HCEC 1CT (cell line): ENCODE data around the gene RPRD1A.
"Not testable (repeated sequence)": the region's sequence is repeated elsewhere in the genome, so short reads cannot be mapped to it uniquely, and the experiment has no call there.

Experiments
- DNase-seq: peaks from one replicate; pipeline ENCODE4 v3.0.0-alpha.2; 2017

The RPRD1A gene, protein sequence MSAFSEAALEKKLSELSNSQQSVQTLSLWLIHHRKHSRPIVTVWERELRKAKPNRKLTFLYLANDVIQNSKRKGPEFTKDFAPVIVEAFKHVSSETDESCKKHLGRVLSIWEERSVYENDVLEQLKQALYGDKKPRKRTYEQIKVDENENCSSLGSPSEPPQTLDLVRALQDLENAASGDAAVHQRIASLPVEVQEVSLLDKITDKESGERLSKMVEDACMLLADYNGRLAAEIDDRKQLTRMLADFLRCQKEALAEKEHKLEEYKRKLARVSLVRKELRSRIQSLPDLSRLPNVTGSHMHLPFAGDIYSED

DNA sequence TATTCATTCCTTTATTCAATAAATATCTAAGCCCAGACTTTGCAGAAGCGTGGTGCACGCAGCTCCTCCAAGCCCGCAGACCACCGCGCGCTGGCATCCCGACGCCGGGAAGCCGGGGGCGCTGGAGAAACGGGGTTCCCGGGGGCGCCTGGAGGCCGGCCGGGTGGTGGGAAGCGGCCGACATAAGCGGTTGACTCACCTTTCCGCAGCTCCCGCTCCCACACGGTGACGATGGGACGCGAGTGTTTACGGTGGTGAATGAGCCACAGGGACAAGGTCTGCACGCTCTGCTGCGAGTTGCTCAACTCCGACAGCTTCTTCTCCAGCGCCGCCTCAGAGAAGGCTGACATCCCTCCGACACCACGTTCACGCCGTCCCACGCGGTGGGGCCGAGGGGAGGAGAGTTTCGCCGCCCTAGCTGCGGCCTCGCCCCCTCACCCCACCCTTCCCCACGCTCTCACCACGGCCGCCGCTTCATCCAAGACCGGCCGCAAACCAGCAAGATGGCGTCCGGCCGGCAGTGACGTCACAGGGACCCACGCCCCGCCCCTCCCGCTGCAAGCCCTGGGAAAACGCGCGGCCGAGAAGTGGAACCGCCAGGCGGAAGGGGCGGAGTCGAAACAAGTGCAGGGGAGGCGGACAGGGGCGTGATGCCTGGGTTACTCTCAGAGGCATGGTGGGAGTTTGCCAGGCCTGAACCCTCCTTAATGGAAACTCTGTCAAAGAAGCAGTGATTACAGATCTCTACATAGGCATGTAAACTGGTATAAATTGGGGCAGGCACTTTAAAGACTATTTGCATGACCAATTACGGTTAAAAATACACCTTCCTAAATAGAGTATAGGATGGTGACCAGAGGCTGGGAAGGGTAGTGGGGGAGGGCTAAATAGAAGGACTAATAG lies at the start of gene RPRD1A:
TSS of gene RPRD1A (minus strand) at position 505 of the 903 bp plus-strand sequence. CDS start at position 350, 155 bp downstream.
- peak; percentile 88 for DNase-seq

DNA sequence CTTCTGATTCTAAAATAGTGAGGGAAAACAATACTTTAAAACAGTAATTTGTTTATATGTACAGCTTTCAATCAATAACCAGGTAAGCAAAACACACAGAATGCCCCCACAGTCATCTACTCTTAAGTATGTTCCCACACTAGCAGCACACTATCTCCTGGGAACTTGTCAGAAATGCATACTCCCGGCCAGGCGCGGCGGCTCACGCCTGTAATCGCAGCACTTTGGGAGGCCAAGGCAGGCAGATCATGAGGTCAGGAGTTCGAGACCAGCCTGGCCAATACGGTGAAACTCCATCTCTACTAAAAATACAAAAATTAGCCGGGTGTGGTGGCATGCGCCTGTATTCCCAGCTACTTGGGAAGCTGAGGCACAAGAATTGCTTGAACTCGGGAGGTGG lies 49.4 kb upstream of the RPRD1A start:
- not testable (repeated sequence) for DNase-seq

DNA sequence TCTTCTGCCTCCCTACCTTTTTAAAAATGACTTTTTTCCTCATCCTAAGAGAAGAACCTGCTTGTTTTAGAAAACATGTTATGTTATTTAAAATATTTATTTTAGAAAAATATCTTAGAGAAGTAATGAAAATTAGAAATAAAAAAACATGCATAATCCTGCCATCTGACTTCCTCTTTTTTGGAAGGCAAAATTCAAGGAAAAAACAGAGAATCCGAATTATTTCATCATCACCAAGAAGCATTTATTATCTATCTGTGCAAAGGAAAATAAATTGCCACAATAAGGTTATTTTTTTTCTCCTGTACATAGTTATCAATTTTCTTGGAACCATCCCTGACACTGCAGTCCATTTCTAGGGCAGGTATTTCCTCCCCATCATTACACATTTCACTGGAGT lies 47.4 kb upstream of the RPRD1A start:
- DNase-seq = no peak

DNA sequence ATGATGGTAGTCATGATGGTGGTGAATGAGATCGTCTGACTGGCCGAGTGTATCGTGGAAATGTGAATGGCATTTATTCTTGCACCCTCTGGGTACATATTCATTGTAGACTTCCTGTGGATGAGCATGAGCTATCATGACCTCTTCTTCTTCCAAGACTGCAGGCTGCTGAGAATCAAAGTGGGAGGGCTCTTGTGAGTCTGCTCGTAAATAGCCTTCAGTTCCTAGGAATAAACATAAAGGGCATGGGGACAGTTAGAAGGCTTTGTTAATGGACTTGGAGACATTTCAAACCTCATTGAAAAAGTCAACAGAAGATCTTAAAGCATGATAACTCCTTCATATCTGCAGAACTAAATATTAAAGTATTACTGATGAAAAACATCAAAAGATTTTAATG lies 46.9 kb upstream of the RPRD1A start:
- no peak for DNase-seq

DNA sequence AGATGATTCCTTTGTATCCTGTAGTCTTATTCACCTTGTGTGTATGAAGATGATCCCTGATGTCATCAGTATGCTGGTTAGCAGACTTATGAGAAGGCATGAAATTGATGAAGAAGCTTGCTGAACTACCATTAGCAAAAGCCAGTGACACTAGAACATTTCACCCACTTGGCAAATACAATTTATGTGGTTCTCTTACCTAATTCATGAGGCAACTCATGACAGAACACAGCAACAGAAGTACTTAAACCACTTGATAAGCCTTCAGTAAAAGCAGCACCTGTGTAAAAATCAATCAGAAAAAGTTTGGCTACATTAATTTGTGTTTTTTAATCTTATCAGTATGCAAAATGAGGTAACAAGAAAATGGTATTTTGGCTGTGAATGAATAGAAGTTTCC lies 44.9 kb upstream of the RPRD1A start:
- no peak for DNase-seq

DNA sequence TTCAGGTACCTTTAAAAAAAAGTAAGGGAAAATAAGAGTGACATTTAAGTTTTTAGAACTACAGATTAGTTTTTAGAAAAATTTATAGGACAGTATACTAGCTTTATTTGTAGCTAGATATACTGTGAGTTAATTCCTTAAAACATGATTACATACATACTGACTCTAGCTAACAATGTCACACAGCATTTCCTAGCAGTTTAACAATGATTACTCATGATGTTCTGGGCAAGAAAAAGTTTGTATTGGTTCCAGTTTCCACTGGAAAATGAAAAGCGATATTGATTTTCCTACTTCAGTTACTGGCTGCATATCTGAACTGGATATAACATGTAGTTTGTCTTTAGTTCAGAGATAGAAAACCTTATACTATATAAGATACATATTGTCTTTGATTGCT lies 42.4 kb upstream of the RPRD1A start:
- DNase-seq = no peak

DNA sequence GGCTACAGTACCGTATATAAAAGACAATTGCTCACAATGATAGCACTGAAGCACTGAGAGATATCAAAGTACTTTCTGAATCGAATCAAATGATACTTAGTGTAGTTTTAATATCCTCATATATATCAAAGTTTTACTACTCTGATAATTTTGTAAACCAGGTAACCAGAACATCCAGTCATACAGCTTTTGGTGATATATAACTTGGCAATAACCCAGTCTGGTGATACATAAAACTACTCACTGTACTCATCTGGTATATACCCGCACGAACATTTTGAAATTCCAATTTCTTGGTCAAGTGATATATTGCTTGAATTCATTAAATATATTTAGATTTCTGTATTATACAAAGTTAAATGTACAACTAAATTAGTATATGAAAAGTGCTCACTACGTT lies 41.2 kb upstream of the RPRD1A start:
- no peak for DNase-seq

DNA sequence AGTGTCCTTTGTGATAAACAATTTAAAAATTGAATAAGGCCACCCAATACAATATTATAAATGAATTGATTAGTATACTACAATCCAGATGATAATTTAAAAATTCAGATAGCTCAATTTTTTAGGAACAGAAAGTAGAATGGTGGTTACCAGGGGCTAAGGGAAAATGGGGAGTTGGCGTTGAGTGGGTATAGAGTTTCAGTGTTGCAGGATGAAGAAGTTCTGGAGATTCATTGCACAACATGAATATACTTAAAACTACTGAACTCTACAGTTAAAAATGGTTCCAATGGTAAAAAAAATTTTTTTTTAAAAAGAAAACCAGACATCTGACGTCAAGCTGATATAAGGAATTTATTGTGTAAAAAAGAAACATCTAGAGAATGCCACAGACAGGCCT lies 40.8 kb upstream of the RPRD1A start:
- no peak for DNase-seq

DNA sequence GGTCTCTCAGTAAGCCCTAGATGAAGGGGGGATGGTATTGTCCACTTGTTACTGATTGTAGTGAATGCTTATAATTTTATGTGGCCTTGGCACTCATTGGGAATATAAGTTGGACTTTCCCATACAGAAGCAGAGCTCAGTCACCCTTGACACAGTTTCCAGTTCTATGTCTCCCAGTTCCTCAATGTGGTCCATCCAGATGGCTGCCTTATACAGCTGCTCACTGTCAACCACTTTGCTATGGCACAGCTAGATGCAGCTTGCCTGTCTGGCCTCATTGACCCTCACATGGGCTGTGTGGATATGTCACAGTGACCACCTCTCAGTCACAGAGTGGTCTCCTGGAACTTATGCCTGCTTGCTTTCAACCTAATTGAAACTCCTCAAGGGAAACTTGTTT lies 40.1 kb upstream of the RPRD1A start:
- no peak for DNase-seq

DNA sequence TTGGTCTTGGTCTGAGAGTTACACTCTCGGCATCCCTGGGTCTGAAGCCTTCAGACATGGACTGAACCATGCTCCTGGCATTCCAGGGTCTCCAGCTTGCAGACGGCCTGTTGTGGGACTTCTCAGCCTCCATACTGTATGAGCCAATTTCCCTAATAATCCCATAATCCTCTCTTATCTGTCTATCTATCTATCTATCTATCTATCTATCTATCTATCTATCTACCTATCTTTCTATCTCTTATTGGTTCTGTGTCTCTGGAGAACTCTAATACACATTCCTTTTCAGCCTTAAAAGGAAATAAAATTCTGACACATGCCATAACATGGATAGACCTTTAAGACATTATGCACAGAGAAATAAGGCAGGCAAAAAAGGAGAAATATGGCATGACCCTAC lies 37.4 kb upstream of the RPRD1A start:
- no peak for DNase-seq

DNA sequence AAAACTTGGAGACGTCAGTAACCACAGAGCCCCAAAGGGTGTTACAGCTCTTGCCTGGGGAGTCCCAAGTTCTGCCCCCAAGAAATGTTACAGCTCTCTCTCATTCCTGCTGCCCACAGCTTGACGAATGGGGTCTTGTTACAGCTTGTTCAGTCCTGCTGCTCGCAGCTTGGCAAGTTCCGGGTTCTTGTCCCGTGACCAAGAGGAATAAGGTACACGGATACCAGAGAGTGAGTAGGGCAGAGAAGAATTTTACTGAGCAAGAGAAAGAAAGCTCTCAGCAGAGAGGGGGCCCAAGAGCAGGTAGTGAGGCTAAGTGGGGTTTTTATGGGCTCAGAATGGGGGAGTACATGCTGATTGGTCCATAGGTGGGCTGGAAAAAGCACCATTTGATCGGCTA lies 34.6 kb upstream of the RPRD1A start:
- DNase-seq = no peak

DNA sequence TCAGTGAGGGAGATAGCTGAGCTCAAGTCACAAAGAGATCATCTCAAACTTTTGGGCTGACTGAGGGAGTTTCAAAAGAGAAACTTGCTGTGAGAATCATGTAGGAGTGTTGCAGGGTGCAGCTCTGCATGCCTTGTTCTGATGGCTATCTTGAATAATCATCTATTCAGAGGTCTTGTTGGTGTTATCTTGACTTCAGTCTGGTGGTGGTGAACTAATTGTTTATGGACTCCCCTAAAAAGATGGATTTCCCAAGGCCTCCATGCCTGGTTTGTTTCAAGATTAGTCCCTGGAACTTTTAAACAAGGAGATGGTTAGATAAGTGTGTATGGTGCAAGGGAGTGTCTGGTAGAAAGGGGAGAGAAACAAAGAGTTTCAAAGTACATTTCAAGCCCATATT lies 32.0 kb upstream of the RPRD1A start:
- DNase-seq = no peak

DNA sequence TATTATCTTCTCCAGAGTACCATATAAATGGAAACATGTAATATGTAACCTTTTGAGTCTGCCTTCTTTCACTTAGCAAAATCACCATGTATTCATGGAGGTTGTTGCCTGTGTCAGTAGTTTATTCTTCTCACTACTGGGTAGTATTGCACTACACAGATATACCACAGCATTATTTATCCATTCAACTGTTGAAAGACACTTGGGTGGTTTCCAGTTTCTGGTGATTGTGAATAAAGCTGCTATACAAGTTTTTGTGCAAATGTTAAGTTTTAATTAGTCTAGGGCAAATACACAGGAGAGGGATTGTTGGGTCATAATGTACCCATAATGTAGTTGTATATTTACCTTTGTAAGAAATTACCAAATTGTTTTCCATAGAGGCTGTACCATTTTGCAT lies 29.6 kb upstream of the RPRD1A start:
- no peak for DNase-seq

DNA sequence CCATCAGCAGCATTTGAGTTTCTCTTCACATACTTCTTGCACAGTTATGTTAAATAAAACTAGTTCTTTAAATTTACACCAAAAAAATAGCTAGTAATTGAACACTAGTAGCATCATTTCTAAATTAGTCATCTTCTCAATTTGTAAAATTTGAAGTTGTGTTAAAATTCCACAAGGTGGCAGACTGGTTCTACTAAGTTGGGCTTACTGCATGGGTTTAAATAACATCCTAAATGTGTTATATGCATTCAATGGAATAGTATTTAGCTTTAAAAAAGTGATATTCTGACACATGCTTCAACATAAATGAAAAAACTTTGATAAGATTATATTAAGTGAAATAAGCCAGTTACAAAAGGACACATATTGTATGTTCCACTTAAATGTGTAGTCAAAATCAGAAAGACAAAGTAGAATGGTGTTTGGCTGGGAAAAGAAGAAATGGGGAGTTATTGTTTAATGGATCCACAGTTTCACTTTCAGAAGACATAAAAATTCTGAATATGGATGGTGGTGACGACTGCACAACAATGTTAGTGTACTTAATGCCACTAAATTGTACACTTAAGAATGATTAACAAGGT lies 28.7 kb upstream of the RPRD1A start:
- peak; percentile 69 for DNase-seq

DNA sequence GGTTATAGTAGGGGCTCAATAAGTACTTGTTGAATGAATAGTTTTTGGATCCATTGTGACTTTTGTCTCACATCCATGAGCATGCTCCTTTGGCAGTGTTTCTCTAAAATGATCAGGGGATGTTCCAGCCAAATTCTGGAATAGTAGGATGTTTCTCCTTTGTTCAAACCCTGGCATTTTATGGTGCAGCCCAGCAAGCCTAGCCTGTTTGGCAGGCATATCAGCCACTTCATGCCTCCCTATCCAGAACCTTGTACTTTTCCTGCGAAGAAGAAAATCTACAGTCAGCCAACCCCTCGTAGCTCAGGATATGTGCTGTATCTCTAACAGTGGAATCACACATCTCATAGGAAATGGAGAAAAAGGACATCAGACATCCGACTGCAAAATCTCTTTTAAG lies 27.1 kb upstream of the RPRD1A start:
- DNase-seq = no peak

DNA sequence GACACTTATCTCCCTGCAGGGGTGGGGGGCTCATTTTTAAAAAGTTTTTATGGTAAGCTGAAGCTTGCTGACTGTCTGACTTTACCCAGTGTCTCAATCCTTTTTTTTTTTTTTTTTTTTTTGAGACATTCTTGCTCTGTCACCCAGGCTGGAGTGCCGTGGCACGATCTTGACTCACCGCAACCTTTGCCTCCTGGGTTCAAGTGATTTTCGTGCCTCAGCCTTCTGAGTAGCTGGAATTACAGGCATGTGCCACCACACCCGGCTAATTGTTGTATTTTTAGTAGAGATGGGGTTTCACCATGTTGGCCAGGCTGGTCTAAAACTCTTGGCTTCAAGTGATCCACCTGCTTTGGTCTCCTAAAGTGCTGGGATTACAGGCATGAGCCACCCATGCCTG lies 24.8 kb upstream of the RPRD1A start:
- DNase-seq = peak; percentile 8

DNA sequence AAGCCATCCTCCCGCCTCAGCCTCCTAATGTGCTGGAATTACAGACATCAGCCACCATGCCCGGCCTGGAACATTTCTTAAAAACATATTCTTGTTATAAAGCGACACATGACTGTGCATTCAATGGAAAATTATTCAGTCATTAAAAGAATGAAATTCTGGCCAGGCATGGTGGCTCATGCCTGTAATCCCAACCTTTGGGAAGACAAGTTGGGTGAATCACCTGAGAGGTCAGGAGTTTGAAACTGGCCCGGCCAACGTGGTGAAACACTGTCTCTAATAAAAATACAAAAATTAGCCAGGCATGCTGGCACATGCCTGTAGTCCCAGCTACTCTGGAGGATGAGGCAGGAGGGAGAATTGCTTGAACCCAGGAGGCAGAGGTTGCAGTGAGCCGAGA lies 21.6 kb upstream of the RPRD1A start:
- DNase-seq = no peak

DNA sequence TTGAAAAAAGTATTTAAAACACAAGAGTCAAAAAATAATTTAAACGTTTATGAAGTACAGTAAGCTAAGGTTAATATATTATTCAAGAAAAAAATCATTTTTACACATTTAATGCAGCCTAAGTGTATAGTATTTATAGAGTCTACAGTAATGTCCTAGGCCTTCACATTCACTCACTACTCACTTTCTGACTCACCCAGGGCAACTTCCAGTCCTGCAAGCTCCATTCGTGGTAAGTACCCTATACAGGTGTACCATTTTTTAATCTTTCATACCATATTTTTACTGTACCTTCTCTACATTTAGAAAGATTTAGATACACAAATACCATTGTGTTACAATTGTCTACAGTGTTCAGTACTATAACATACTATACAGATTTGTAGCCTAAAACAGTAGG lies 20.9 kb upstream of the RPRD1A start:
- no peak for DNase-seq

DNA sequence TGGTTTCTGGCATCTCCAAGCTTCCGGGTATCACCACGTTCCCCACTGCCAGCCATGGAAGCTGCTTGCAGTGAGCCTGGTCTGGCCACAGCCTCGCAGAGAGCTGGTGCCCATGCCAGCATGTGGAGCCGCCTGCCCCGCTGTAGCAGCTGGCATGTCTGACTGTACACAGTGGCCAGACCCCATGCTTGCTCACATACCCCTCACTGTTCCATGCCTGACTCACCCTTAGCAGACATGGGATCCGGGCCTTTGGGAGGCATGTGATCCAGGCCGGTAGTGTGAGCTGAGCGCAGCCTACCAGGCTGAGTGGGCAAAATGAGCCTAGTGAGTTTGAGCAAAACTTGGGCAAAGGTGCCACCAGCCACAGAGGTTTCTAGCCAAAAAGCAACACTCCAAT lies 18.8 kb upstream of the RPRD1A start:
- DNase-seq = no peak

DNA sequence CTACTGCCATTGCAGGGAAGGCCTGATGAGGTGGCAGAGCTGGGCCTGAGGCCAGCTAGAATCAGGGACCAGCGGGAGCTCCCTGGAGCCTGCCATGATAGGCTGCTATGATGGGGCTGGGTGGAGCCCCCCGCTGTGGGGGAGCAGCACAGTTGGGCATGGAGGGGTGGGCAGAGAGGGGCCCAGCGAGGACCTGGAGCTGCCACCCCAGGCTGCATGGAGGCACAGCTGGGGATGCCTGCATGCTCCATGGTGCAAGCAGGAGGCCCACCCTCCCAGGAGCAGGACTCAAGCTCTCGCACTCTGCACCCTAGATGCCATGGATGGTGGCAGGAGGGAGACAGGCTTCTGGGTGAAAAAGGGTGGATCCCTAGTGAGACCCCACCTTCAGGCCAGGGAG lies 17.8 kb upstream of the RPRD1A start:
- no peak for DNase-seq

DNA sequence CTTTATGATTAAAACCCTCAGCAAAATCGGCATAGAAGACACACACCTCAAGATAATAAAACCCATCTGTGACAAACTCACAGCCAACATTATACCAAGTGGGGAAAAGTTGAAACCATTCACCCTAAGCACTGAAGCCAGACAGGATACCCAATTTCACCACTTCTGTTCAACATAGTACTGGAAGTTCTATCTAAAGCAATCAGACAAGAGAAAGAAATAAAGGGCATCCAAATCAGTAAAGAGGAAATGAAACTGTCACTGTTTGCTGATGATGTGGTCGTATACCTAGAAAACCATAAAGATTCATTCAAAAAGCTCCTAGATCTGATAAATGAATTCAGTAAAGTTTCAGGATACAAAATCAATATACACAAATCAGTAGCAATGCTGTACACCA lies 16.4 kb upstream of the RPRD1A start:
- no peak for DNase-seq

DNA sequence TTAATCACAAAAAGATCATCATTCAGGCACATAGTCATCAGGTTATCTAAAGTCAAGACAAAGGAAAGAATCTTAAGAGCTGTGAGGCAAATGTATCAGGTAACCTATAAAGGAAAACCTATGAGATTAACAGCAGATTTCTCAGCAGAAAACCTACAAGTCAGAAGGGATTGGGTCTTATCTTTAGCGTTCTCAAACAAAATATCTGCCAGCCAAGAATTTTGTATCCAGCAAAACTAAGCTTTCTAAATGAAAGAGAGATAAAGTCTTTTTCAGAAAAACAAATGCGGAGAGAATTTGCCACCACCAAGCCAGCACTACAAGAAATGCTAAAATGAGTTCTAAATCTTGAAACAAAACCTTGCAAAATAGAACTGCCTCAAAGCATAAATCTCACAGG lies 13.8 kb upstream of the RPRD1A start:
- not testable (repeated sequence) for DNase-seq

DNA sequence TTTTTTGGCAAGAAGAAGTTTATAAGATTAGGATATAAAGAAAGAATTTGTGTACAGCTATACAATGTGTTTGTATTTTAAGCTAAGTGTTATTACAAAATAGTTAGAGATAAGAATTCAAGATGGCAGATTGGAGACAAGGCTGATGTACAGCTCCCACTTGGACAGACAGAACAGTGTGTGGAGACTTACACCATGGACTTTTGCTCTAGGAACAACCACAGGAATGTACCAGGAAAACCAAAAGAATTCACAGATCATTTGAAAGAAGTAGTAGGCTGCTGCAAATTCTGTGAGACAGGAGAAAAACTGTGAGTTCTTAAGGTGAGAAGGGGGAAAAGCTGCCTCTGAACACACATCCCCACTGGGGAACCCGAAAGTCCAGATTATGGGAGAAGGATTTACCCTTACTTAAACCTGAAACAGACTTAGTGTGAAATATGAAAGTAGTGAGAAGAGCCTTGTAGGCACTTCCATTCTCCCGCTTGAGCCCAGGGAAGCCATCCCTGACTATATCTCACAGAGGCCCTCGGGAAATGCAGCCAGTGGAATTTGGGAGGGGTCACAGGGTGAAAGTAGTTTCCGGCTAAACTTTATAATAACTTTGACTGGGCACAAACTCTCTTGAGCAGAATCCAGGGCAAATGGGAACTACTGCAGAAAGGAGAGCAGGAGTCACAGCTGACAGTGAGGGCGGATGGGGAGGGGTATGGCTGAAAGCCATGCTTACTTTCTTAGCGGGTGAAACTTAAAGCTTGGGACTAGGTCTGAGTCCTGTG lies 11.6 kb upstream of the RPRD1A start:
- DNase-seq = peak; percentile 56
